Measurements from ENCODE around the gene RAPGEF3.

GRCh38 chr12:47754126-47754525 lies 4.6 kb downstream of the RAPGEF3 start:
- TF ChIP-seq POLR2A (IDR thresholded peaks at IDR 0.05) = no peak
- TF ChIP-seq EP300 (IDR thresholded peaks at IDR 0.05) = no peak
- no peak for TF ChIP-seq CTCF (IDR thresholded peaks at IDR 0.05)

Data from upper lobe of left lung (tissue), 4 donors.